Measurements from ENCODE around the gene UBR2.

DNA sequence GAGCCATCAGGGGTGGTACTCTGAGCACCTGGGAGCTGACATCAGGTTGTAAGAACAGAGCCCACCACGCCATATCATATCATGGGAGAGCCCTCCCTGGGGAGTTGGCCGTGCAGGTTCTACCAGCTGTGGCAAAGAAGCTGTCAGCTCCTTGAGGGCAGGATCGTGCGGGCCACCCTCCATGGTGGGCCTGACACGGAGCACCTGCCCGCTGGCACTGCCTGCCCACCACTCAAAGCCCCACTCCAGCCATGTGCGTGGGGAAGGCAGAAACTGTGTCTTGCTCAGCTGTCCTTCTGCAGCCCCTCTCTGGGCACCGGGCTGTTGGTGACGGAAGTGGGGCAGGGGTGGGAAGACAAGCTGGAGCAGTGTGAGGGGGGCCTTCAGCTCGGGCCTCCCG is 144.3 kb downstream of the UBR2 start:
- TF ChIP-seq SMAD1 (CRISPR knock-in tag; IDR thresholded peaks at IDR 0.05; ENCODE audit: borderline replicate concordance, low read depth), result no peak
- no peak for TF ChIP-seq MTA3 (CRISPR knock-in tag; IDR thresholded peaks at IDR 0.05)
- TF ChIP-seq, protein P1, sequence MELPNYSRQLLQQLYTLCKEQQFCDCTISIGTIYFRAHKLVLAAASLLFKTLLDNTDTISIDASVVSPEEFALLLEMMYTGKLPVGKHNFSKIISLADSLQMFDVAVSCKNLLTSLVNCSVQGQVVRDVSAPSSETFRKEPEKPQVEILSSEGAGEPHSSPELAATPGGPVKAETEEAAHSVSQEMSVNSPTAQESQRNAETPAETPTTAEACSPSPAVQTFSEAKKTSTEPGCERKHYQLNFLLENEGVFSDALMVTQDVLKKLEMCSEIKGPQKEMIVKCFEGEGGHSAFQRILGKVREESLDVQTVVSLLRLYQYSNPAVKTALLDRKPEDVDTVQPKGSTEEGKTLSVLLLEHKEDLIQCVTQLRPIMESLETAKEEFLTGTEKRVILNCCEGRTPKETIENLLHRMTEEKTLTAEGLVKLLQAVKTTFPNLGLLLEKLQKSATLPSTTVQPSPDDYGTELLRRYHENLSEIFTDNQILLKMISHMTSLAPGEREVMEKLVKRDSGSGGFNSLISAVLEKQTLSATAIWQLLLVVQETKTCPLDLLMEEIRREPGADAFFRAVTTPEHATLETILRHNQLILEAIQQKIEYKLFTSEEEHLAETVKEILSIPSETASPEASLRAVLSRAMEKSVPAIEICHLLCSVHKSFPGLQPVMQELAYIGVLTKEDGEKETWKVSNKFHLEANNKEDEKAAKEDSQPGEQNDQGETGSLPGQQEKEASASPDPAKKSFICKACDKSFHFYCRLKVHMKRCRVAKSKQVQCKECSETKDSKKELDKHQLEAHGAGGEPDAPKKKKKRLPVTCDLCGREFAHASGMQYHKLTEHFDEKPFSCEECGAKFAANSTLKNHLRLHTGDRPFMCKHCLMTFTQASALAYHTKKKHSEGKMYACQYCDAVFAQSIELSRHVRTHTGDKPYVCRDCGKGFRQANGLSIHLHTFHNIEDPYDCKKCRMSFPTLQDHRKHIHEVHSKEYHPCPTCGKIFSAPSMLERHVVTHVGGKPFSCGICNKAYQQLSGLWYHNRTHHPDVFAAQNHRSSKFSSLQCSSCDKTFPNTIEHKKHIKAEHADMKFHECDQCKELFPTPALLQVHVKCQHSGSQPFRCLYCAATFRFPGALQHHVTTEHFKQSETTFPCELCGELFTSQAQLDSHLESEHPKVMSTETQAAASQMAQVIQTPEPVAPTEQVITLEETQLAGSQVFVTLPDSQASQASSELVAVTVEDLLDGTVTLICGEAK (IDR thresholded peaks at IDR 0.05), result no peak
- TF ChIP-seq, protein P1 (CRISPR knock-in tag; IDR thresholded peaks at IDR 0.05), result no peak
- TF ChIP-seq, protein P2, sequence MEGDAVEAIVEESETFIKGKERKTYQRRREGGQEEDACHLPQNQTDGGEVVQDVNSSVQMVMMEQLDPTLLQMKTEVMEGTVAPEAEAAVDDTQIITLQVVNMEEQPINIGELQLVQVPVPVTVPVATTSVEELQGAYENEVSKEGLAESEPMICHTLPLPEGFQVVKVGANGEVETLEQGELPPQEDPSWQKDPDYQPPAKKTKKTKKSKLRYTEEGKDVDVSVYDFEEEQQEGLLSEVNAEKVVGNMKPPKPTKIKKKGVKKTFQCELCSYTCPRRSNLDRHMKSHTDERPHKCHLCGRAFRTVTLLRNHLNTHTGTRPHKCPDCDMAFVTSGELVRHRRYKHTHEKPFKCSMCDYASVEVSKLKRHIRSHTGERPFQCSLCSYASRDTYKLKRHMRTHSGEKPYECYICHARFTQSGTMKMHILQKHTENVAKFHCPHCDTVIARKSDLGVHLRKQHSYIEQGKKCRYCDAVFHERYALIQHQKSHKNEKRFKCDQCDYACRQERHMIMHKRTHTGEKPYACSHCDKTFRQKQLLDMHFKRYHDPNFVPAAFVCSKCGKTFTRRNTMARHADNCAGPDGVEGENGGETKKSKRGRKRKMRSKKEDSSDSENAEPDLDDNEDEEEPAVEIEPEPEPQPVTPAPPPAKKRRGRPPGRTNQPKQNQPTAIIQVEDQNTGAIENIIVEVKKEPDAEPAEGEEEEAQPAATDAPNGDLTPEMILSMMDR (CRISPR knock-in tag; IDR thresholded peaks at IDR 0.05), result no peak
- TF ChIP-seq ZNF383 (CRISPR knock-in tag; IDR thresholded peaks at IDR 0.05; ENCODE audit: borderline replicate concordance), result no peak
- TF ChIP-seq, protein P3, sequence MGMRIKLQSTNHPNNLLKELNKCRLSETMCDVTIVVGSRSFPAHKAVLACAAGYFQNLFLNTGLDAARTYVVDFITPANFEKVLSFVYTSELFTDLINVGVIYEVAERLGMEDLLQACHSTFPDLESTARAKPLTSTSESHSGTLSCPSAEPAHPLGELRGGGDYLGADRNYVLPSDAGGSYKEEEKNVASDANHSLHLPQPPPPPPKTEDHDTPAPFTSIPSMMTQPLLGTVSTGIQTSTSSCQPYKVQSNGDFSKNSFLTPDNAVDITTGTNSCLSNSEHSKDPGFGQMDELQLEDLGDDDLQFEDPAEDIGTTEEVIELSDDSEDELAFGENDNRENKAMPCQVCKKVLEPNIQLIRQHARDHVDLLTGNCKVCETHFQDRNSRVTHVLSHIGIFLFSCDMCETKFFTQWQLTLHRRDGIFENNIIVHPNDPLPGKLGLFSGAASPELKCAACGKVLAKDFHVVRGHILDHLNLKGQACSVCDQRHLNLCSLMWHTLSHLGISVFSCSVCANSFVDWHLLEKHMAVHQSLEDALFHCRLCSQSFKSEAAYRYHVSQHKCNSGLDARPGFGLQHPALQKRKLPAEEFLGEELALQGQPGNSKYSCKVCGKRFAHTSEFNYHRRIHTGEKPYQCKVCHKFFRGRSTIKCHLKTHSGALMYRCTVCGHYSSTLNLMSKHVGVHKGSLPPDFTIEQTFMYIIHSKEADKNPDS (CRISPR knock-in tag; IDR thresholded peaks at IDR 0.05), result no peak
- TF ChIP-seq POLR2A (IDR thresholded peaks at IDR 0.05; ENCODE audit: insufficient read depth in 1 of 2, low read depth in 2 of 2, low read length in 2 of 2), result no peak
